SKM-1 (cell line): ENCODE data around the gene SSNA1.

Experiments
- DNase-seq: peaks from one replicate; lab custom pipeline; 2025; ENCODE audit not compliant: unreplicated experiment; lab: John Stamatoyannopoulos, UW

Gene SSNA1

GRCh38 chr9:137199411-137200121, 11.1 kb downstream of the SSNA1 start:
- no peak for DNase-seq

- peak; percentile 99 for DNase-seq
These were observed 12.1 kb downstream of the SSNA1 start, which contains the start of gene TPRN for GRCh38 chr9:137200311-137201204. TPRN (minus strand) TSS chr9:137200741; CDS start chr9:137200711, 30 bp downstream.

GRCh38 chr9:137201205-137201868, 12.9 kb downstream of the SSNA1 start:
- DNase-seq = no peak

GRCh38 chr9:137202966-137203365, 14.5 kb downstream of the SSNA1 start:
- no peak for DNase-seq

- no peak for DNase-seq
These were observed 16.3 kb downstream of the SSNA1 start for GRCh38 chr9:137204731-137205125.

DNA sequence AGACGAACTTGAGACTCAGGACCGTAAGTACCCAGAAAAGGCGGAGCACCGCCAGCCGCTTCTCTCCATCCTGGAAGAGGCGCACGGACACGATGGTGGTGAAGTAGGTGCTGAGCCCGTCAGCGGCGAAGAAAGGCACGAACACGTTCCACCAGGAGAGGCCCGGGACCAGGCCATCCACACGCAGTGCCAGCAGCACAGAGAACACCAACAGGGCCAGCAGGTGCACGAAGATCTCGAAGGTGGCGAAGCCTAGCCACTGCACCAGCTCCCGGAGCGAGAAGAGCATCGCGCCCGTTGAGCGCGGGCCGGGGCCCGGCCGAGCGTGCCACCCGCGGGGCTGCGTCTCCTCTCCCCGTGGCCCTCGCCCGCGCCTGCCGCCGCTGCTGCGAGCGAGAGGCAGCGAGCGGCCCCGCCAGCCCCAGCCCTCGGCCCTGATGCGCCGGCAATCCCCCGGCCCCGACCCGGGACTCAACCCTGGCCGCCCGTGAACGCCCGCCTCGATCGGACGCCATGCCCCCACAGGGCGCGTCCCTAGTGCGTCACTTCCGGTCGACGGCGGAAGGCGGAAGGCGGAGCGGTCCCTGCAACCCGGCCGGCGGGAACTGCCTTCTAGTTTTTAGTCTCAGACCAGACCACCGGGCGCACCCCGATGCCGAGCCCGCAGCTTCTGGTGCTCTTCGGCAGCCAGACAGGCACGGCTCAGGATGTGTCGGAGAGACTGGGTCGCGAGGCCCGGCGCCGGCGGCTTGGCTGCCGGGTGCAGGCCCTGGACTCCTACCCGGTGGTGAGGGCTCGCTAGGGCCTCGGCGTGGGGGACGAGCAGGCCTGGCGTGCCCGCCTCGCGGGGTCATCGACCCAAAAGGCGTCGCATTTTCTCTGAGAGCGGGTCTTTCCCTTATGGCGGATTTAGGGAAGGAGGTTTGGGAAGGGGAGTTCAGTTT, 16.9 kb downstream of the SSNA1 start, which contains the start of the genes NDOR1 and TMEM203:
Gene NDOR1 (plus strand): TSS at position 575 of the 944 bp plus-strand sequence. CDS start 78 bp downstream, at position 653.
Gene TMEM203 (minus strand): TSS at position 523 of the 944 bp plus-strand sequence. CDS start 234 bp downstream, at position 289.
- peak; percentile 42 for DNase-seq

GRCh38 chr9:137206602-137207001, 18.1 kb downstream of the SSNA1 start:
- DNase-seq = no peak

DNA sequence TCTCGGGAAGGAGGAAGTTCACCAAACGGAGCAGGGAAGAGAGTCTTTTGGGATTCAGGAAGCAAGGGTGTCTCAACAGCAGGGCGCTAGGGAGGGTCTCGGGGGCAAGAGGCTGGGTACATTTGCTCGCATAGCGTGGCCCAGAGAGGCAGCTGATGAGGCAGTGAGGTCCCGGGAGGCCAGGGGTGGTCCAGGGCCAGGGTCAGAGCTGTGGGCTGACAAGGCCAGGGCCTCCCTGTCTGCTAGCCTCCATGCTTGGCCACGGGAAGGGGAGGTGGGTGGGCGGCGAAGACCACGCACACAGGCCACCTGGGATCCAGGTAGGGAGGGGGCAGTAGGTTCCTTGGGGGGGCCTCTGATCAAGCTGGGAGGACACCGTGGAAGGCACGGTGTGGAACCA, 23.1 kb downstream of the SSNA1 start:
- DNase-seq = no peak

- DNase-seq = no peak
These were observed 24.0 kb downstream of the SSNA1 start for GRCh38 chr9:137212520-137212919.

DNA sequence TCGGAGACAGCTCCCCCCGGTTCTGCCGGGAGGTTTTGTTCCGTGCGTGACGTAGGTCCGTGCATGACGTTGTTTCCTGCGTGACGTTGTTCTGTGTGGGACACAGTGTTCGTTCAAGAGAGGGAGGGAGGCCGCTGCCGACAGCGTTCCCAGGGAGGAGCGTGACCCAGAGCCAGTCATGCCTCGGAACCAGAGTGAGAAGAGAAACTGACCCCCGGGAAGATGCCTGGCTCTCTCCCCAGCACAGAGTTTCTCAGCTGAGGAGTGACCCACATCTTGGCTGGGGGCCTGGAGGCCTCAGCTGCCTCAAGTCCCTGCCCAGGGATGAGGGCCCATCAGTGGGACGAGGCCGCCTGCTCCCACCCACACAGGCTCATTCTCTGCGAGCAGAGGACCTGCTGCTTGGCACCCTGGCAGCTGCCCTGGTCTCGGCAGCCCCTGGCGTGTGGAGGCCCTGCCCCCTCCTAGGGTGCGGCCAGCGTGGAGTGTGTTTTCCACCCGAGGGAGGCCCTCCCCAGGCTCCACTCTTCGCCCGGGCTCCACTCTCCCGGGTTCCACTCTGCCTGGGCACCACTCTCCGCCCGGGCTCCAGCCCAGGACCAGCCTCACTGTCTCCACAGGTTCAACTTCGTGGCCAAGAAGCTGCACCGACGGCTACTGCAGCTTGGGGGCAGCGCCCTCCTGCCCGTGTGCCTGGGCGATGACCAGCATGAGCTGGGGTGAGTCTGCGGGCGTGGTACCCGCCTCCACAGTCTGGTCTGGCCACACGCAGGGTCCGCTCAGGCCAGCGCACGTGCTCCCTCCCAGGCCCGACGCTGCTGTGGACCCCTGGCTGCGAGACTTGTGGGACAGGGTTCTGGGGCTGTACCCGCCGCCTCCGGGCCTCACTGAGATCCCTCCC, 24.9 kb downstream of the SSNA1 start:
- no peak for DNase-seq

GRCh38 chr9:137214620-137215019, 26.1 kb downstream of the SSNA1 start:
- no peak for DNase-seq

- no peak for DNase-seq
These were observed 26.9 kb downstream of the SSNA1 start for GRCh38 chr9:137215196-137215986.

DNA sequence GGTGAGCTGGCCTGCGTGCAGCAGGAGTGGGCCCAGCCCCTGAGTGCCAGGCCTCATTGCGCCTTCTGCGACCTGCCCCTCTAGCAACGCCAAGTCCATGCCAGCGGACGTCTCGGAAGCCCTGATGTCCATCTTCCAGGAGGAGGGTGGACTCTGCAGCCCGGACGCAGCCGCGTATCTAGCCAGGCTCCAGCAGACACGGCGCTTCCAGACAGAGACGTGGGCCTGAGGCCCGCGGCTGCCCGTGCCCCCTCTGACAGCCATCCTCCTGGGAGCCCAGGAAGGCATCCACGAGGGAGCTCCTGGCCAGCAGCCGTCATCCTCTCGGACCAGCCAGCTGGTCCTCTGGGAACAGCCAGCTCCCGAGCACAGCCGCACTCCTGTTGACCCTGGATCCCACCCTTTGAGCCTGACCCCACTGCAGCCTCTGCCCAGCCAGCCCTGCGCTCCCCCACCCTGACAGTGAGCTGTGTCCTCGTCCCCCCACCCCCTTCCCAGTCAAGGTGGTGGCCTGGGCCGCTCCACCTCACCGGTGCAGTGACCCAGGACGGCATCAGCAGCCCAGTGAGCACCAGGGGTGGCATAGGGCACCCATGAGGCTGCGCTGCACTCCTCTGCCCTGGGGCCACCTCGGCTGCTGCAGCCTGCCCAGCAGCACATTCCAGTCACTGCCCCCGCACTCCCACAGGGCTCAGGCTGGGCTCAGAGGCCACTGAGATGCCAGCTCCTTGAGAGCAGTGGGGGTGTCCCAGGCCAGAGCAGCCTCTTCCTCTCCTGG, 27.9 kb downstream of the SSNA1 start:
- no peak for DNase-seq

DNA sequence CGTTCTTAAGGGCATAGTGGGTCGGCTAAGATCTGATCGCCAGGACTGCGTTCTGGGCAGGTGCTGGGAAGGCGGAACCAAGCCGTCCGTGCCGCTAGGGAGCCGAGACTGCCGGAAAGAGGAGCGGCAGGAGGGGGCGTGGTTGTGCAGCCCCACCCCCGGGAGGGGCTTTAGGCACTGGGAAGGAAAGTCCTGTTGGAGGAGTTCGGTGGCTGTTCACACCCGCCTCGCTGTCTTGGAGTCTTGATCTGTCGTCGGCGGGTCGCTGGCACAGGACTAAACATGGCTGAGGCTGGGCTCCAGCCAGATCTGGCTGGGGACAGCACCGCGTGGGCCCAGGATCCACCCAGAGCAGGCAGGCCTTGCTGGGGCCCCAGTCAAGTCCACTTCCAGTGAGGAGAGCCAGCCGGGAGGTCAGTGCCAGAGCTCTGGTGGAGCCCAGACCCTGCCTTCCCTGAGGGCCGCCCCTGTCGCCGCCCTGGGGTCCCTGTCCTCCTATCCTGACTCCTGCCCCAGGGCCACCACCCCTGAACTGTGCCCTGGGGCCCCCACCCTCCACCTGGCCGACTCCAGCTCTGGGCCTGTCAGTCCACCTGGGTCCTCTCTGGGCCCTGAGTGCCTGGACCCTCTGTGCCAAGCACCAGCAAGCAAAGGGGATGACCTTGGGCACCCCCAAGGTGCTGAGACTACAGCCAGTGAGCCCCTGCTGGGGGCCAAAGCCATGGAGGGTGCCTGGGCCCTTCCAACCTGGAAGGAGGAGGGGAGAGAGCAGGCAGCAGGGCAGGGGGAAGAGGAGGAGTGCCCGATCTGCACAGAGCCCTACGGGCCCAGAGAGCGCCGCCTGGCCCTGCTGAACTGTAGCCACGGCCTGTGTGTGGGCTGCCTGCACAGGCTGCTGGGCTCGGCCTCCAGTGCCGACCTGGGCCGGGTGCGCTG, 29.1 kb downstream of the SSNA1 start:
- DNase-seq = no peak

DNA sequence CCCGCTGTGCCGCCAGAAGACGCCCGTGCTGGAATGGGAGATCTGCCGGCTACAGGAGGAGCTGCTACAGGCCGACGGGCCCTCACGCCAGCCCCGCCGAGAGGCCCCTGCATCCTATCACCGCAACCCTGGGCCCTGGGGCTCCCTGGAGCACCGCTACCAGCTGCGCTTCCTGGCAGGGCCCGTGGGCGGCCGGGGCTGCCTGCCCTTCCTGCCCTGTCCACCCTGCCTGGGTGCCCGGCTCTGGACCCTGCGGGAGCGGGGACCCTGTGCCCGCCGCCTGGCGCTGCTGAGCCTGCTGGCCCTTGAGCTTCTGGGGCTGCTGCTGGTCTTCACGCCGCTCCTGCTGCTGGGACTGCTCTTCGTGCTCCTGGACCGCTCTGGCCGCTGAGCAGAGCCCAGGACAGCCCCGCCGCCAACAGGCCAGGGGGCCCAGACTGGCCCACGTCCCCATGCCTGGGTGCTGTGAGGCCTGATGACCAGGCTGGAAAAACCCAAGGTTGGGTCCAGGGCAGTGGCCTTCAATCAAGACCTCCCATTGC, 29.8 kb downstream of the SSNA1 start:
- DNase-seq = no peak

DNA sequence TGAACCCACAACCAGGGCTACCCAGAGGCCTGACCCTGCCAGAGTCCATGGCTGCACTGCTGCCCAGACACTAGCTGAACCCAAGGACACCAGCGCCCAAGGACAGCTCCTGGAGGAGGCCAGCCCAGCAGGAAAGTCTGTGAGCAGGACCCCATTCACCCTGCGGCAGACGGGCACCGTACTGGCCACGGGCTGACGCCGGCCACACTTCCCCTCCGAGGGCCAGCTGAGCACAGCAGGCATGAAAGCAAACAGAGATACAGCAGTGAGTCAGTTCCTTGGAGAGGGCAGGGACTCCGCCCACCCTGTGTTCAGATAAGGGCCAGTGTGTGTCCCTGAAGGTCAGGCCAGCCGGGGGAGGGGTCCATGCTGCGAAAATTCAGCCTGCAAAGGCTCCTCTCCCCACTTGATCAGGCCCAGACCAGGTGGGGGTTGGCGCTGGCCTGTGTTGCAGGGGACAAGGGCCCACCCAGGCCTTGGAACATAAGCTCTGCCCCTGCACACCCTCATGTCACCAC, 30.3 kb downstream of the SSNA1 start:
- no peak for DNase-seq
